Hepatocyte (in vitro differentiated cells): Measurements from ENCODE around the gene GOLGA1.

Source experiments
- CTCF ChIP-seq: fragments of 200-600 bp; sonication (generic); IDR thresholded peaks from 2 replicates; pipeline ENCODE4 v1.5.1; 2016; ENCODE audit warnings: antibody characterized with exemption, mild to moderate bottlenecking; ENCODE audit not compliant: poor library complexity
- EZH2phosphoT487 ChIP-seq: fragments of 200-600 bp; sonication (generic); IDR thresholded peaks from one replicate; pipeline ENCODE4 v1.6.1; 2018; ENCODE audit warnings: antibody characterized with exemption, mild to moderate bottlenecking, low read depth, moderate library complexity; ENCODE audit not compliant: unreplicated experiment, severe bottlenecking

DNA sequence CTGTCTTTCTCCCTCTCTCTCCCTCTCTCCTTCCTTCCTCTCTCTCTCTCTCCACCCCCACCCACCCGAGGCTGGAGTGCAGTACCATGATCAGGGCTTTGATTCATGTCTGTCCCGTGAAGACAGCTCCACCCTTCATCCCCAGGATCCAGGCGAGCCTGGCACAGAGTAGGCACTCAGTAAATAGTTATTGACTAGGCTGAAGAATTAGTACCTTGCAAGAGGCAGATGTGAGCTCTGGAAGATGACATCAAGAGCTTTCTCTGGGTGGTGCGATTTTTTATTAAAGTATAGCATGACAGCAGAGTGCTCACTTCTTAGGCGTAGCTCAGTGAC, 111.6 kb downstream of the GOLGA1 start:
- TF ChIP-seq CTCF (no peak), EZH2phosphoT487 (no peak)
